Liver (tissue), 9 donors: ENCODE data around the gene ATP2A3. TPM values are rescaled to one million over a fixed set of nuclear protein-coding genes. Genes with fewer than 3 reads are reported as not detected.
A peak's percentile ranks its signal among the peaks of the same experiment; 100 is the strongest.

Experiments used
- DNase-seq: peaks from one replicate; pipeline ENCODE4 v3.0.0-alpha.2; 2017; ENCODE audit warnings: low spot score
- H3K27ac ChIP-seq, 2 donors: one replicate each; pipeline ENCODE4 v1.7.0; 2013; ENCODE audit warnings: inconsistent platforms in 2 of 2, low read length in 2 of 2, control low read depth in 1 of 2, low read depth in 1 of 2, mild to moderate bottlenecking in 1 of 2
- H3K27me3 ChIP-seq, 4 donors: one replicate each; pipeline versions ENCODE4 v1.6.1 to v1.7.0; 2013; ENCODE audit warnings: low read length in 3 of 4, inconsistent platforms in 1 of 4, mild to moderate bottlenecking in 1 of 4, moderate library complexity in 1 of 4; ENCODE audit not compliant: control insufficient read depth in 4 of 4, insufficient read depth in 4 of 4
- H3K36me3 ChIP-seq, 4 donors: one replicate each; pipeline versions ENCODE4 v1.6.1 to v1.7.0; 2013; ENCODE audit warnings: low read length in 3 of 4, mild to moderate bottlenecking in 3 of 4, low read depth in 1 of 4, moderate library complexity in 1 of 4; ENCODE audit not compliant: control insufficient read depth in 4 of 4, insufficient read depth in 3 of 4
- H3K4me1 ChIP-seq, 4 donors: one replicate each; pipeline versions ENCODE4 v1.6.1 to v1.7.0; 2013; ENCODE audit warnings: low read length in 3 of 4, mild to moderate bottlenecking in 3 of 4, moderate library complexity in 1 of 4; ENCODE audit not compliant: control insufficient read depth in 4 of 4, insufficient read depth in 4 of 4
- H3K4me3 ChIP-seq, 3 donors: one replicate each; pipeline versions ENCODE4 v1.6.1 to v1.7.0; 2013; ENCODE audit warnings: low read length in 3 of 3, control low read depth in 1 of 3, low read depth in 1 of 3, mild to moderate bottlenecking in 1 of 3
- H3K9ac ChIP-seq, 2 donors: one replicate each; pipeline ENCODE4 v1.7.0; 2013; ENCODE audit warnings: low read length in 2 of 2, mild to moderate bottlenecking in 2 of 2, moderate library complexity in 2 of 2, control low read depth in 1 of 2, low read depth in 1 of 2
- H3K9me3 ChIP-seq, 4 donors: one replicate each; pipeline versions ENCODE4 v1.6.1 to v1.7.0; 2013; ENCODE audit warnings: low read length in 3 of 4; ENCODE audit not compliant: control insufficient read depth in 4 of 4
- ATF3 ChIP-seq: IDR thresholded peaks from 2 replicates; pipeline ENCODE4 v1.6.1; 2016; ENCODE audit warnings: antibody characterized with exemption
- CTCF ChIP-seq: fragments of 150-350 bp; IDR thresholded peaks from 2 replicates; pipeline ENCODE4 v1.5.1; 2017; ENCODE audit warnings: improper control_type of control experiment, low read depth, low read length; ENCODE audit not compliant: missing input control
- FOXA1 ChIP-seq: IDR thresholded peaks from 2 replicates; pipeline ENCODE4 v1.6.1; 2016; ENCODE audit warnings: antibody characterized with exemption
- GABPA ChIP-seq, 2 donors: IDR thresholded peaks in 1 of 2; conservative IDR thresholded peaks in 1 of 2; 2 replicates each; pipeline ENCODE4 v1.6.1; 2016; ENCODE audit warnings: antibody characterized with exemption in 2 of 2, mild to moderate bottlenecking in 1 of 2, moderate library complexity in 1 of 2
- HNF4A ChIP-seq, 2 donors: conservative IDR thresholded peaks; 2 replicates each; pipeline ENCODE4 v1.6.1; 2016; ENCODE audit warnings: antibody characterized with exemption in 2 of 2, mild to moderate bottlenecking in 2 of 2
- JUND ChIP-seq, 2 donors: IDR thresholded peaks; 2 replicates each; pipeline ENCODE4 v1.6.1; 2016; ENCODE audit warnings: antibody characterized with exemption in 2 of 2
- NR2F2 ChIP-seq: IDR thresholded peaks from 2 replicates; pipeline ENCODE4 v1.6.1; 2016; ENCODE audit warnings: antibody characterized with exemption
- RAD21 ChIP-seq, 2 donors: IDR thresholded peaks; 2 replicates each; pipeline ENCODE4 v1.6.1; 2016; ENCODE audit warnings: antibody characterized with exemption in 2 of 2, mild to moderate bottlenecking in 2 of 2
- REST ChIP-seq: IDR thresholded peaks from 2 replicates; pipeline ENCODE4 v1.6.1; 2016; ENCODE audit warnings: antibody characterized with exemption, mild to moderate bottlenecking
- RXRA ChIP-seq, 2 donors: IDR thresholded peaks; 2 replicates each; pipeline ENCODE4 v1.6.1; 2017 to 2018; ENCODE audit warnings: antibody characterized with exemption in 2 of 2, mild to moderate bottlenecking in 1 of 2
- SP1 ChIP-seq: IDR thresholded peaks from 2 replicates; pipeline ENCODE4 v1.6.1; 2018; ENCODE audit warnings: antibody characterized with exemption, mild to moderate bottlenecking
- YY1 ChIP-seq: IDR thresholded peaks from 2 replicates; pipeline ENCODE4 v1.6.1; 2016; ENCODE audit warnings: antibody characterized with exemption, mild to moderate bottlenecking
- ZBTB33 ChIP-seq: IDR thresholded peaks from 2 replicates; pipeline ENCODE4 v1.6.1; 2016; ENCODE audit warnings: antibody characterized with exemption
- WGBS: extraction: QIAGEN DNeasy Blood & Tissue Kit; methylation state at CpG from one replicate; pipeline ENCODE4 v1.1.7; 2013; 5-methylcytosine and 5-hydroxymethylcytosine counted together
- polyA plus RNA-seq, 2 donors: library from polyadenylated mRNA; stranded (reverse) in 1 of 2; unstranded in 1 of 2; fragments of 200-250 nt in 1 of 2; fragments of >200 nt in 1 of 2; fragmentation: Nextera tagmentation in 1 of 2; extraction: Ambion mirVana in 1 of 2; gene quantifications; one replicate each; pipeline versions ENCODE4 v1.2.1 to v1.2.3, GENCODE V29; 2013 to 2015
- total RNA-seq, 2 donors: library from RNA; depleted of rRNA; stranded (reverse); fragments of >200 nt; gene quantifications; one replicate each; pipeline ENCODE4 v1.2.3, GENCODE V29; 2014
- donor health status: healthy.
- donor health status: healthy.
- donor health status: healthy.
- donor health status: healthy.
- donor health status: healthy.

The ATP2A3 gene
- total and polyA plus RNA-seq, 4 donors = 1.4 to 17.1 (median 3.2) TPM

- TF ChIP-seq SP1 = no peak
These were observed 26.9 kb downstream of the ATP2A3 start (continued) for GRCh38 chr17:3937359-3937758.

- Histone ChIP-seq H3K4me1 (no peaks in the 10 kb centered on the region), H3K27ac (no peak overlapping the region), H3K36me3 (peaks cover 0 to 2% (median 0%) of the 10 kb centered on the region in 4 donors), H3K4me3 (no peak overlapping the region), H3K9ac (no peak overlapping the region), H3K27me3 (no peaks in the 10 kb centered on the region), H3K9me3 (no peaks in the 10 kb centered on the region)
- no peak for TF ChIP-seq NR2F2
- TF ChIP-seq JUND (IDR thresholded peaks at IDR 0.05) = no peak
- TF ChIP-seq ATF3 = no peak
- TF ChIP-seq GABPA (IDR thresholded peaks at IDR 0.05 in 1 of 2, conservative IDR thresholded peaks at IDR 0.05 in 1 of 2) = no peak
- TF ChIP-seq CTCF = no peak
- no peak for TF ChIP-seq YY1
- TF ChIP-seq ZBTB33 = no peak
- no peak for TF ChIP-seq FOXA1
- no peak for TF ChIP-seq RXRA (IDR thresholded peaks at IDR 0.05)
- 97% methylated on average over 9 of the region's 9 CpGs for WGBS
- no peak for DNase-seq
These were observed 28.3 kb downstream of the ATP2A3 start for GRCh38 chr17:3935825-3936355.

GRCh38 chr17:3935140-3935542 lies 29.1 kb downstream of the ATP2A3 start:
- WGBS = 6% methylated on average over 10 of the region's 10 CpGs
- Histone ChIP-seq H3K27me3 (no peaks in the 10 kb centered on the region), H3K4me1 (no peaks in the 10 kb centered on the region), H3K36me3 (peaks cover 0 to 2% (median 0%) of the 10 kb centered on the region in 4 donors), H3K9me3 (no peaks in the 10 kb centered on the region), H3K27ac (no peak overlapping the region), H3K9ac (no peak overlapping the region), H3K4me3 (no peak overlapping the region)
- TF ChIP-seq GABPA (IDR thresholded peaks at IDR 0.05 in 1 of 2, conservative IDR thresholded peaks at IDR 0.05 in 1 of 2) (no peak), CTCF (peak; percentile 84), RAD21 (IDR thresholded peaks at IDR 0.05) (peak; percentile 92 to 93), HNF4A (conservative IDR thresholded peaks at IDR 0.05) (peak in 1 of 2 donors; percentile 11), REST (no peak), YY1 (no peak)
- DNase-seq = peak; percentile 63
